ENCODE results near the gene SCN1B.

DNA sequence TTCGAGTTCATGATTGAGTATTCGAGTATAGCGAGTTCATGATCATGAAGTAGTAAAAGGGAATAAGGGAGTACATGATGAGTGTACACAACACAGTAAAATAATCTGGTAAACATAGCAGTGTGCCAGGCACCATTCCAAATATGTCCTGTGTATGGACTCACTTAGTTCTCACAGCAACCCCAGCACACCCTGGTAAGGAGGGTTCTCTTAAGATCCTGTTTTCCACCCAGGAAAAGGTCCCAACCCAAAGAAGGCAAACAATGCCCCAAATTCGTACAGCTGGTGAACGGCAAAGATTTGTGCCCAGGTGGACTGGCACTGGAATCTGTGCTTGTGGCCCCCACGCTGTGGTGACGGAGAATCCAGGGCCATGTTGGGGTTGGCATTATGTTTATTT, 32.7 kb downstream of the SCN1B start:
- TF ChIP-seq YY1 (tag by site-specific recombination; IDR thresholded peaks at IDR 0.05) (no peak), GLIS1 (tag by site-specific recombination; IDR thresholded peaks at IDR 0.05) (no peak), SP3 (tag by site-specific recombination; IDR thresholded peaks at IDR 0.05) (no peak), SP2 (tag by site-specific recombination; IDR thresholded peaks at IDR 0.05) (no peak)
- TF ChIP-seq, protein P1, sequence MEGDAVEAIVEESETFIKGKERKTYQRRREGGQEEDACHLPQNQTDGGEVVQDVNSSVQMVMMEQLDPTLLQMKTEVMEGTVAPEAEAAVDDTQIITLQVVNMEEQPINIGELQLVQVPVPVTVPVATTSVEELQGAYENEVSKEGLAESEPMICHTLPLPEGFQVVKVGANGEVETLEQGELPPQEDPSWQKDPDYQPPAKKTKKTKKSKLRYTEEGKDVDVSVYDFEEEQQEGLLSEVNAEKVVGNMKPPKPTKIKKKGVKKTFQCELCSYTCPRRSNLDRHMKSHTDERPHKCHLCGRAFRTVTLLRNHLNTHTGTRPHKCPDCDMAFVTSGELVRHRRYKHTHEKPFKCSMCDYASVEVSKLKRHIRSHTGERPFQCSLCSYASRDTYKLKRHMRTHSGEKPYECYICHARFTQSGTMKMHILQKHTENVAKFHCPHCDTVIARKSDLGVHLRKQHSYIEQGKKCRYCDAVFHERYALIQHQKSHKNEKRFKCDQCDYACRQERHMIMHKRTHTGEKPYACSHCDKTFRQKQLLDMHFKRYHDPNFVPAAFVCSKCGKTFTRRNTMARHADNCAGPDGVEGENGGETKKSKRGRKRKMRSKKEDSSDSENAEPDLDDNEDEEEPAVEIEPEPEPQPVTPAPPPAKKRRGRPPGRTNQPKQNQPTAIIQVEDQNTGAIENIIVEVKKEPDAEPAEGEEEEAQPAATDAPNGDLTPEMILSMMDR (tag by site-specific recombination; IDR thresholded peaks at IDR 0.05), result no peak
- TF ChIP-seq, protein P2, sequence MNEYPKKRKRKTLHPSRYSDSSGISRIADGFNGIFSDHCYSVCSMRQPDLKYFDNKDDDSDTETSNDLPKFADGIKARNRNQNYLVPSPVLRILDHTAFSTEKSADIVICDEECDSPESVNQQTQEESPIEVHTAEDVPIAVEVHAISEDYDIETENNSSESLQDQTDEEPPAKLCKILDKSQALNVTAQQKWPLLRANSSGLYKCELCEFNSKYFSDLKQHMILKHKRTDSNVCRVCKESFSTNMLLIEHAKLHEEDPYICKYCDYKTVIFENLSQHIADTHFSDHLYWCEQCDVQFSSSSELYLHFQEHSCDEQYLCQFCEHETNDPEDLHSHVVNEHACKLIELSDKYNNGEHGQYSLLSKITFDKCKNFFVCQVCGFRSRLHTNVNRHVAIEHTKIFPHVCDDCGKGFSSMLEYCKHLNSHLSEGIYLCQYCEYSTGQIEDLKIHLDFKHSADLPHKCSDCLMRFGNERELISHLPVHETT (tag by site-specific recombination; IDR thresholded peaks at IDR 0.05), result no peak
- TF ChIP-seq, protein P3, sequence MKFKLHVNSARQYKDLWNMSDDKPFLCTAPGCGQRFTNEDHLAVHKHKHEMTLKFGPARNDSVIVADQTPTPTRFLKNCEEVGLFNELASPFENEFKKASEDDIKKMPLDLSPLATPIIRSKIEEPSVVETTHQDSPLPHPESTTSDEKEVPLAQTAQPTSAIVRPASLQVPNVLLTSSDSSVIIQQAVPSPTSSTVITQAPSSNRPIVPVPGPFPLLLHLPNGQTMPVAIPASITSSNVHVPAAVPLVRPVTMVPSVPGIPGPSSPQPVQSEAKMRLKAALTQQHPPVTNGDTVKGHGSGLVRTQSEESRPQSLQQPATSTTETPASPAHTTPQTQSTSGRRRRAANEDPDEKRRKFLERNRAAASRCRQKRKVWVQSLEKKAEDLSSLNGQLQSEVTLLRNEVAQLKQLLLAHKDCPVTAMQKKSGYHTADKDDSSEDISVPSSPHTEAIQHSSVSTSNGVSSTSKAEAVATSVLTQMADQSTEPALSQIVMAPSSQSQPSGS (tag by site-specific recombination; IDR thresholded peaks at IDR 0.05; ENCODE audit: low read depth), result no peak
- TF ChIP-seq, protein P4, sequence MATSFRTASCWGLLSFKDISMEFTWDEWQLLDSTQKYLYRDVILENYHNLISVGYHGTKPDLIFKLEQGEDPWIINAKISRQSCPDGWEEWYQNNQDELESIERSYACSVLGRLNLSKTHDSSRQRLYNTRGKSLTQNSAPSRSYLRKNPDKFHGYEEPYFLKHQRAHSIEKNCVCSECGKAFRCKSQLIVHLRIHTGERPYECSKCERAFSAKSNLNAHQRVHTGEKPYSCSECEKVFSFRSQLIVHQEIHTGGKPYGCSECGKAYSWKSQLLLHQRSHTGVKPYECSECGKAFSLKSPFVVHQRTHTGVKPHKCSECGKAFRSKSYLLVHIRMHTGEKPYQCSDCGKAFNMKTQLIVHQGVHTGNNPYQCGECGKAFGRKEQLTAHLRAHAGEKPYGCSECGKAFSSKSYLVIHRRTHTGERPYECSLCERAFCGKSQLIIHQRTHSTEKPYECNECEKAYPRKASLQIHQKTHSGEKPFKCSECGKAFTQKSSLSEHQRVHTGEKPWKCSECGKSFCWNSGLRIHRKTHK (tag by site-specific recombination; IDR thresholded peaks at IDR 0.05), result no peak

Data from HEK293 (cell line).